Stimulated activated naive CD8-positive, alpha-beta T cell treated with anti-CD3 and anti-CD28 coated beads, Interleukin-15, Interleukin-2, amounts not matched to agents 100 U/mL and 50 U/mL, for 24 hours (primary cell): ENCODE data around the gene PALLD.
"Not testable (repeated sequence)": the region's sequence is repeated elsewhere in the genome, so short reads cannot be mapped to it uniquely, and the experiment has no call there.

ENCODE experiments used
- ATAC-seq: fragments of 150-1000 bp; cut with Tn5 transposase; one replicate; pipeline ENCODE4 v1.10.0; 2021
- DNase-seq: peaks from one replicate; pipeline ENCODE4 v3.0.0; 2021

PALLD gene

GRCh38 chr4:168917138-168917779 lies 420.4 kb downstream of the PALLD start:
- DNase-seq, result no peak
- no peak for ATAC-seq

DNA sequence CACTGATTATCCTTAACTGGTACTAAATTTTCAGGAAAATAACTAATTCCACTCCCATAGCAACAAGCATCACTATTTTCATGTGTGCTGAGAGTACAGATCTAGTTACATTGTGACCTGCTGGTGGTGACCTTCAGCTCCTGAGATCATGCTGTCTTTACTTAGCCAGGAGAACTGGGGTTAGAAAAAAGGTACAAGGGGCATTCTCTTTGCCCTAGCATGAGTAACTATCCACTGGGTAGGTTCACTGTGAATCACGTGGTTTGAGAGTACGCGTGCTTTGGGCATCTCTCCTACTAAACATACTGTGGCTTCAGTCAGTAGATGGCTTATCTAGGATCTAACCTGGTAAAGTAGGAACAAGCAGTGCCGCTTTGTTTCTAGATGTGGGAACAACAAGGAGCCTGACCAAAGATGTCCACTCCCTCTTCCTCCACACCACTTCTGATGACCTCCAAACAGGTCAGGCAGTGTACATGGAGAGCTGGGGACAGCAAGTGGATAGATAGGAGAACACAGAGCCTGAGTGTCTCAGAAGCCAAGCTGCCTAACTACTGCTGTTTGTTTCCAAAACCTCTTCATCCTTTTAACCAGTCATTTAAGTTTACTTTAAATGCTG lies 423.0 kb downstream of the PALLD start:
- no peak for ATAC-seq

DNA sequence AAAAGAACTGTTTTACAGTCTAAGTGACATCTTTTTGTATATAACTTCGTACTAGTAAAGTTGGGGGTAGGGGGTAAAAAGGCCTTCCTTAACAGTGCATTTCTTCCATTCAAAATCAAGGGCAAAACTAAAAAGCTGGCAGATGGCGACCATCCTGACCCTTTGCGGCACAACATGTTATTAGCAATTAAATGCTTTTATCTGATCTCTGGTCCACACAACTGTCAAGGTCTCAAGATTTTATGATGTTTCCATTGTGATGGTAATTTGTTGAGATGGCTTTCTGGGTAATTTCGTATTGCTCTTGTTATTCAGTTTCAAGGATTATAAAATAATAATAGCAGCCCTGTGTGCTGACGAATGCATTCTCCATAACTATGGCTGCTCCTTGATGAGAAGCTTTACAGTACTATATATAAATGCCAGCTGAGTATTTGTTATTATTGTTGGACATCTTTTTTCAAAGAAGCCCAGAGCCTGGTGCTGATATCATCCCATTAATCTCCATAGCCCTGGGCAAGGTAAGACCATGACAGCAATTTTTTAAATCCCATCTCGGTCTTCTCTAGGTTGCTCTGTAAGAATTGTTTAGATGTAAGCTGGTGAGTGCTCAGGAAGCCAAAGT lies 423.7 kb downstream of the PALLD start:
- ATAC-seq (no peak), DNase-seq (no peak)

More for the DNA sequence above, 423.0 kb downstream of the PALLD start:
- DNase-seq, result no peak

- ATAC-seq (no peak), DNase-seq (peak; percentile 55)
These were observed 426.8 kb downstream of the PALLD start for GRCh38 chr4:168923526-168924194.

GRCh38 chr4:168924667-168925066 lies 427.8 kb downstream of the PALLD start:
- no peak for ATAC-seq
- DNase-seq, result no peak

DNA sequence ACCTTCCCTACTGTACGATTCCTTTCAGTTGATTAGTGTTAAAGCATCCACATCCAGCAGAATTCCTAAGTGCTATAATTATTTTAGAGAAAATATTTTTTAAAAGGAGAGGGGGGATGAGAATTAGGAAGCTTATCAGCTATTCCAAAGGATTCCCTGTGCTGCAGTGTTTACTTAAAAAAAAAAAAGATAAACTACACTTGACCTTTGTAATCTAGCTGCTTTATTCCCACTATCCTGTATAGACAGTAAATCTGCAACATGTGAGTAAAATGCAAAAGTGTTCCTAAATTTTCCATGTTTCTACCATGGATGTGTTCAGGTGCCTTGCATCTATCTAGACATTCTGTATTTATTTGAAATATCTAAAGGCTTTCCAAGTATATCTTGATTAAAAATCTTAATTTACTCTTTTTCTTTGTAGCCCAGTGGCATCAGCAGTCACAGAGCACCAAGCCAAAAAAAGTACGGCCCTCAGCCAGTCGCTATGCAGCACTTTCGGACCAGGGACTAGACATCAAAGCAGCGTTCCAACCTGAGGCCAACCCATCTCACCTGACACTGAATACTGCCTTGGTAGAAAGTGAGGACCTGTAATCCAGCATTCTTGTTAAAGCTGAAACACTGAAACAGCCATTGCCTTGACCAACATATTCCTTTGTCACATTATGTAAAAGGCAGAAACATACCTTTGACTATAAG lies 429.1 kb downstream of the PALLD start:
- DNase-seq (no peak), ATAC-seq (no peak)

GRCh38 chr4:168928346-168928745 lies 431.5 kb downstream of the PALLD start:
- ATAC-seq, result no peak
- DNase-seq, result no peak

DNA sequence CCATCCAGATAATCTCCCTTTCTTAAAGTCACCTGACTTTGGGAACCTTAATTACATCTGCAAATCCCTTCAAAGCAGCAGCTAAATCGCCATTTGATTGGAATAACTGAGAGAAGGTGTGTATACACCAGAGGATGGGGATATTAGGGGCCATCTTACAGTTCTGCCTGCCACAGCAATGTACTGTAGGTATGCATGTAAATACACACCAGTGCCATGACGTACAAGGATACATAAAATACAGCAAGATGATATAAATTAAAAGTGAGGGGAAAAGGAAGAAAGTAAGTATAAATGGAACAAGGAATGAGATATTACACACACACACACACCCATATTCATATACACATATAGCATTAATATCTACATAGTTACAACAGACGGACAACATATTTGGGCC lies 432.0 kb downstream of the PALLD start:
- ATAC-seq, result no peak
- DNase-seq, result no peak

DNA sequence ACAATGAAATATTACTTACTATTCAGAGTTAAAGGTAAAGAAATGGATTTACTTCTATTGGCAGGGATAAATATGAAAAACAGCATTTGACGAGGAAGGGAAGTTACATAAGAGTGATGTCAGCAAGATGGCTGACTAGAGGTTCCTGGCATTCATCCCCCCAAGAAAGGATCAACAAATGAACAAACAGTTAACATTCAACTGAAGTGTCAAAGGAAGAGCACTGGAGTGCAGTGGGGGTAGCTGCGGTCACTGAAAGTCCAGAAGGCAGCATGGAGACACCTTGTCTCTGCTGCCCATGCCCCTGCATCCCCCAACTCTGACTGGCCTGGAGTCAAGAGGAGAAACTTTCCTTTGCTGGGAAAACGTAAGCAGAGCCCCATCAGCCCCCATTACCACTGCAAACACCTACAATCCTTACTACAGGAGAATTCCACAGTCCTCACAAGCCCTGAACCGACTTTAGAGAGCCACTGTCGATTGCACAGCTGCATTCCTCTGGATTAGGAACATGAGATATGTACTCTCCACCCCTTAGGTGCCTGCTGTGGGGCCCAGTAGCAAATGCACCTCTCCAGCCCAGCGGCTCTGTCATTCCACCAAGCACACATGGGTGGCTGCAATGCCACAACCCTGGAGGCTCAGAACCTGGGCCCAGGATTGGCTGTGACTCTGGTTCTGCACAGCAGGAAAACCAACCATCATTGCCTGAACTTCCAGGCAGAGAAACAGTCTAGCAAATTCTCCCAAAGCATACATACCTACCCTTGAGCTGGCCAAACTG lies 433.8 kb downstream of the PALLD start:
- ATAC-seq (no peak), DNase-seq (no peak)

- ATAC-seq (no peak), DNase-seq (no peak)
These were observed 434.4 kb downstream of the PALLD start for GRCh38 chr4:168931215-168931650.

DNA sequence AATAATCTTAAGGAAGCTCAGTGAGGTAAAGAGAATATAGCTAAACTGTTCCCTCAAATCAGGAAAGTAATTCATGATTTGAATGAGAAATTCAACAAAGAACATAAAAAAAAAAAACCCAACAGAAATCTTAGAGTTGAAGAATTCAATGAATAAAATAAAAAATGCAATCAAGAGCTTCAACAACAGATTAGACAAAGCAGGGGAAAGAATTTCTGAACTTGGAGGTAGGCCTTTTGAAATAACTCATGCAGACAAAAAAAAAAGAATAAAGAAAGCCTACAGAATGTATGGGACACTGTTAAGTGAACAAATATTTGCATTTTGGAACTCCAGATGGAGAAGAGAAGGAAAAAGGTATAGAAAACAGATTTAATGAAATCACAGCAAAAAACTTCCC lies 435.3 kb downstream of the PALLD start:
- no peak for DNase-seq
- ATAC-seq, result no peak

GRCh38 chr4:168933423-168933822 lies 436.6 kb downstream of the PALLD start:
- no peak for ATAC-seq
- no peak for DNase-seq

GRCh38 chr4:168937473-168937872 lies 440.6 kb downstream of the PALLD start:
- DNase-seq, ATAC-seq: not testable (repeated sequence)

- no peak for ATAC-seq
- DNase-seq, result no peak
These were observed 446.1 kb downstream of the PALLD start for GRCh38 chr4:168942985-168943384.

- DNase-seq, result no peak
- ATAC-seq, result no peak
These were observed 448.4 kb downstream of the PALLD start for GRCh38 chr4:168945291-168945690.

DNA sequence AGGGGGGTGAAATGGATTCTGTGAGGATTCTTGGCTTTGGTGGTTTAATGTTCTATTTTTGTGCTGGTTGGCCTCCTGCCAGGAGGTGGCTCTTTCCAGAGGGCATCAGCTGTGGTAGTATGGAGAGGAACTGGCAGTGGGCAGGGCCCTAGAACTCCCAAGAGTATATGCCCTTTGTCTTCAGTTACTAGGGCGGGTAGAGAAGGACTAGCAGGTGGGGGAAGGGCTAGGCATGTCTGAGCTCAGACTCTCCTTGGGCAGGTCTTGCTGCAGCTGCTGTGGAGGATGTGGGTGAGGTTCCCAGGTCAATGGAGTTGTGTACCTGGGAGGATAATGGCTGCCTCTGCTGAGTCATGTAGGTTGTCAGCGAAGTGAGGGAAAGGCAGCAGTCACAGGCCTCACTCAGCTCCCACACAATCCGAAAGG lies 456.0 kb downstream of the PALLD start:
- ATAC-seq, DNase-seq: not testable (repeated sequence)

DNA sequence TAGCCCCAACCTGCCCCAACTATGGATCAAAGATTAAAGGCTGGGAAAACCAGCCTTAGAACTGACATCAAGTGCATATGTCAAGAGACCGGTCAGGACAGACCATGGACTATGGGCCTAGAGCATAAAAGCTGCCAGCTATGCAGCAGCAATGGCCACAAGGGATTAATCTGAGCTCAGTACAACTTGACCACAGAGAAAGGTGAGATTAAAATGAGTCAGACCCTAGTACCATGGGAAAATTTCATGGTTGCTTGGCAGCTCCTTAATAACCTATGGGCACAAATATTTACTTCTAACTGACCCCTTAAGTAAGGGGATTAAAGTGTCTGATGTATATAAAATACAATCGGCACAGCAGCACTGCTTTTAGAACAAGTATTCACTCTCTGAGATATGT lies 458.8 kb downstream of the PALLD start:
- DNase-seq, result no peak

DNA sequence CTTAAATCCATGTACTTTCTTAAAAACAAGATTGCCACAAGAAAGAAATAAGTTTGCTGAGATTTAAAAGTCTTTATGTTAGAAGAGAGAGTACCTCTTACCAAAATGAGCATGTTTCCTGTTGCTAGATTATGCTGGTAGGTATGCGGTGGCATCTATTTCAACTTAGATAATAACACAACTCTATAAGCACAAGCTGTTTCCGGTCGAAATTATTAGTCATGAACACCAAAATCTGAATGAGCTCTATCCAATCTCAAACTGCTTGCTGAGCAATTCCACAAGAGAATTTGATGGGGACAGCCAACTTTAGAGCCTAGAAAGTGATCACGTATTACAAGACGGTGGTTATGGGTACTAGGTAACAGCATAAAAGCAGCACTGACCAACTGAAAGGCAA lies 463.9 kb downstream of the PALLD start:
- no peak for ATAC-seq
- no peak for DNase-seq

More for the DNA sequence above, 458.8 kb downstream of the PALLD start:
- no peak for ATAC-seq

DNA sequence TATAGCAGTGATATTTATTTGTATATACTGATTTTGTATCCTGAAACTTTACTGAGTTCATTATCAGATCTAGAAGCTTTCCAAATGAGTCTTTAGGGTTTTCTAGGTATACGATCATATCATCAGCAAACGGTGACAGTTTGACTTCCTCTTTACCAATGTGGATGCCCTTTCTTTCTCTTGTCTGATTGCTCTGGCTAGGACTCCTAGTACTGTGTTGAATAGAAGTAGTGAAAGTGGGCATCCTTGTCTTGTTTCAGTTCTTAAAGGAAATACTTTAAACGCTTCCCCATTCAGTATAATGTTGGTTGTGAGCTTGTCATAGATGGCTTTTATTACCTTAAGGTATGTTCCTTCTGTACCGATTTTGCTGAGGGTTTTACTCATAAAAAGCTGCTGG lies 475.7 kb downstream of the PALLD start:
- DNase-seq (no peak), ATAC-seq (no peak)
